ENCODE data around the gene XCL2. TPM values are rescaled to one million over a fixed set of nuclear protein-coding genes. Genes with fewer than 3 reads are reported as not detected.

The XCL2 gene
- total and polyA plus RNA-seq, 2 of the 8 experiments (the other 6 are each of a cell fraction or from before 2014, with no cell fraction given) = not detected

- TF ChIP-seq, protein P1, sequence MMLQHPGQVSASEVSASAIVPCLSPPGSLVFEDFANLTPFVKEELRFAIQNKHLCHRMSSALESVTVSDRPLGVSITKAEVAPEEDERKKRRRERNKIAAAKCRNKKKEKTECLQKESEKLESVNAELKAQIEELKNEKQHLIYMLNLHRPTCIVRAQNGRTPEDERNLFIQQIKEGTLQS (IDR thresholded peaks at IDR 0.05; ENCODE audit: insufficient read depth, low read depth, low read length) = no peak
- no peak for TF ChIP-seq SUZ12 (IDR thresholded peaks at IDR 0.05; ENCODE audit: low read length)
- TF ChIP-seq SP4 (IDR thresholded peaks at IDR 0.05; ENCODE audit: low read length) = no peak
- no peak for TF ChIP-seq SAP30 (IDR thresholded peaks at IDR 0.05; ENCODE audit: insufficient read depth, insufficient replicate concordance, low read length)
- TF ChIP-seq KDM4A (IDR thresholded peaks at IDR 0.05; ENCODE audit: low read depth, low read length, severe bottlenecking) = no peak
- TF ChIP-seq POLR2AphosphoS5 (IDR thresholded peaks at IDR 0.05; ENCODE audit: low read depth, low read length) = no peak
- no peak for TF ChIP-seq POU5F1 (IDR thresholded peaks at IDR 0.05; ENCODE audit: low read depth, low read length)
- TF ChIP-seq USF2 (IDR thresholded peaks at IDR 0.05; ENCODE audit: low read length) = no peak
- no peak for TF ChIP-seq ASH2L (IDR thresholded peaks at IDR 0.05; ENCODE audit: low read length)
Observed at GRCh38 chr1:168509875-168510791, 33.7 kb downstream of the XCL2 start (continued).
